Measurements from ENCODE around the gene TRIM56.
A peak's percentile ranks its signal among the peaks of the same experiment; 100 is the strongest.
"Not testable (repeated sequence)": the region's sequence is repeated elsewhere in the genome, so short reads cannot be mapped to it uniquely, and the experiment has no call there.

Gene TRIM56, protein sequence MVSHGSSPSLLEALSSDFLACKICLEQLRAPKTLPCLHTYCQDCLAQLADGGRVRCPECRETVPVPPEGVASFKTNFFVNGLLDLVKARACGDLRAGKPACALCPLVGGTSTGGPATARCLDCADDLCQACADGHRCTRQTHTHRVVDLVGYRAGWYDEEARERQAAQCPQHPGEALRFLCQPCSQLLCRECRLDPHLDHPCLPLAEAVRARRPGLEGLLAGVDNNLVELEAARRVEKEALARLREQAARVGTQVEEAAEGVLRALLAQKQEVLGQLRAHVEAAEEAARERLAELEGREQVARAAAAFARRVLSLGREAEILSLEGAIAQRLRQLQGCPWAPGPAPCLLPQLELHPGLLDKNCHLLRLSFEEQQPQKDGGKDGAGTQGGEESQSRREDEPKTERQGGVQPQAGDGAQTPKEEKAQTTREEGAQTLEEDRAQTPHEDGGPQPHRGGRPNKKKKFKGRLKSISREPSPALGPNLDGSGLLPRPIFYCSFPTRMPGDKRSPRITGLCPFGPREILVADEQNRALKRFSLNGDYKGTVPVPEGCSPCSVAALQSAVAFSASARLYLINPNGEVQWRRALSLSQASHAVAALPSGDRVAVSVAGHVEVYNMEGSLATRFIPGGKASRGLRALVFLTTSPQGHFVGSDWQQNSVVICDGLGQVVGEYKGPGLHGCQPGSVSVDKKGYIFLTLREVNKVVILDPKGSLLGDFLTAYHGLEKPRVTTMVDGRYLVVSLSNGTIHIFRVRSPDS

DNA sequence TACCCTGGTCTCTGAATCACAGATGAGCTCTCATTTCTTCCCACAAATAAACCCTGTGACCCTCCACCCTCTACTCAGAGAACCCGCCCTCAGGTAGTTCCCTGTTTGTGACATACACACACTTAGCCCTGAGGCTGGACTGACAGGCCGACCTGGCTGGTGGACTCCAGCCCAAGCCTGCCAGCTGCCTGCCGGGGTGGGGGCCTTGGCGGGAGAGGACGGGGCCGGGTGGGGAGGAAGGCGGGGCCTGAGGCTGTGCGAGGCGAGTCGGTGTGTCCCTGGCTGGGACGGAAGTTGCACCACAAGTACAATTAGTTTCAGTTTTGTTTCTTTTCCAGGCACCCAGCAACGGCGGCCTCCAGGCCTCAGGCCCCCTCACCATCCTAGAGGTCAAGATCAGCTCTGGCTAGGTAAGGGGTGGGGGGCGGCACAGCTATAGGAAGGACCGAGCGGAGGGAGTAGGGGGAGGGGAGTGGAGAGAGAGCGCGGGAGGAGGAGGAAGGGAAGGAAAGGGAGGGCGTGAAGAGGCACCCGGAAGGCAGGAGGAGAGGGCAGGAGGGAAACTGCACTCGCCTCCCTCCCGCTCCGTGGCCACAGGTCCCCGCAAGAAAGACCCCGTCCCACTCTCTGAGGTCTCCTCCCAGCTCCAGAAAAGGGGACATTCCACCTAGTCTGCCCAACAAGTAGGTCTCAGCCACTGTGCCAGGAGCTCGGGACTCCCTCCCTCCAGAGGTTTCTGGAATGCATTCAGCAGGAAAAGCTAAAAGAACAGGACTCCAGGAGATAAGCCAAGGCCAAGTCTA is at the start of gene TRIM56:
Gene TRIM56 (plus strand): TSS at position 320 of the 803 bp plus-strand sequence. CDS start 1,832 bp downstream, outside the sequence.
- peak; percentile 32 to 73 (median 54) for DNase-seq (ENCODE audit: low read depth in 4 of 4, low spot score in 1 of 4)

DNA sequence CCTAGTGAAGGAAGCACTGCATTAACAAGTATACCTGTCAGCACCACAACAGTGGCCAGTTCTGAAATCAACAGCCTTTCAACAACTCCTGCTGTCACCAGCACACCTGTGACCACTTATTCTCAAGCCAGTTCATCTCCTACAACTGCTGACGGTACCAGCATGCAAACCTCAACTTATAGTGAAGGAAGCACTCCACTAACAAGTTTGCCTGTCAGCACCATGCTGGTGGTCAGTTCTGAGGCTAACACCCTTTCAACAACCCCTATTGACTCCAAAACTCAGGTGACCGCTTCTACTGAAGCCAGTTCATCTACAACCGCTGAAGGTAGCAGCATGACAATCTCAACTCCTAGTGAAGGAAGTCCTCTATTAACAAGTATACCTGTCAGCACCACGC is 49.3 kb upstream of the TRIM56 start:
- DNase-seq (ENCODE audit: low read depth in 4 of 4, low spot score in 1 of 4), result no peak

DNA sequence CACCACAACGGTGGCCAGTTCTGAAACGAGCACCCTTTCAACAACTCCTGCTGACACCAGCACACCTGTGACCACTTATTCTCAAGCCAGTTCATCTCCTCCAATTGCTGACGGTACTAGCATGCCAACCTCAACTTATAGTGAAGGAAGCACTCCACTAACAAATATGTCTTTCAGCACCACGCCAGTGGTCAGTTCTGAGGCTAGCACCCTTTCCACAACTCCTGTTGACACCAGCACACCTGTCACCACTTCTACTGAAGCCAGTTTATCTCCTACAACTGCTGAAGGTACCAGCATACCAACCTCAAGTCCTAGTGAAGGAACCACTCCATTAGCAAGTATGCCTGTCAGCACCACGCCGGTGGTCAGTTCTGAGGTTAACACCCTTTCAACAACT is 44.0 kb upstream of the TRIM56 start:
- DNase-seq (ENCODE audit: low read depth in 4 of 4, low spot score in 1 of 4), result not testable (repeated sequence)

DNA sequence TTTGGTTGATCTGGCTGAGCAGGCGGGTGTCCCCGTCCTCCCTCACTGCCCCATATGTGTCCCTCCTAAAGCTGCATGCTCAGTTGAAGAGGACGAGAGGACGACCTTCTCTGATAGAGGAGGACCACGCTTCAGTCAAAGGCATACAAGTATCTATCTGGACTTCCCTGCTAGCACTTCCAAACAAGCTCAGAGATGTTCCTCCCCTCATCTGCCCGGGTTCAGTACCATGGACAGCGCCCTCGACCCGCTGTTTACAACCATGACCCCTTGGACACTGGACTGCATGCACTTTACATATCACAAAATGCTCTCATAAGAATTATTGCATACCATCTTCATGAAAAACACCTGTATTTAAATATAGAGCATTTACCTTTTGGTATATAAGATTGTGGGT is 26.9 kb upstream of the TRIM56 start:
- DNase-seq (ENCODE audit: low read depth in 4 of 4, low spot score in 1 of 4), result peak; percentile 10 to 28 (median 26)

DNA sequence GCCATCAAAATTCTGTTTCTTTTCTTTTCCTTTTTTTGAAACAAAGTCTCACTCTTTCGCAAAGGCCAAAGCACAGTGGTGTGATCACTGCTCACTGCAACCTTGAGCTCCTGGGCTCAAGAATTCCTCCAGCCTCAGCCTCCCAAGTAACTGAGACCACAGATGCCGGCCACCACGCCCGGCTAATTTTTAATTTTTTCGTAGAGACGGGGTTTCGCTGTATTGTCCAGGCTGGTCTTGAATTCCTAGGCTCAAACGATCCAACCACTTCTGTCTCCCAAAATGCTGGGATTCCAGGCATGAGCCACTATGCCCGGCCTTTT is 25.7 kb upstream of the TRIM56 start:
- DNase-seq (ENCODE audit: low read depth in 4 of 4, low spot score in 1 of 4), result no peak

DNA sequence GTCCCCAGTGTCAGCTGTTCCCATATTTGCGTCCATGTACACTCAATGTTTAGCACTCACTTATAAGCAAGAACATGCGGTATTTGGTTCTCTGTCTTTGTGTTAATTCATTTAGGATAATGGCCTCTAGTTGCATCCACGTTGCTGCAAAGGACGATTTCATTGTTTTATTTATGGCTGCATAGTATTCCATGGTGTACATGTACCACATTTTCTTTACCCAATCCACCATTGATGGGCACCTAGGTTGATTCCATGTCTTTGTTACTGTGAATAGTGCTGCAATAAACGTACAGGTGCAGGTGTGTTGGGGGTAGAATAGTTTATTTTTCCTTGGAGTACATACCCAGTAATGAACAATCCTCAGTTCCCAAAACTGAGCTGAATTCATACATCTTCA is 24.3 kb upstream of the TRIM56 start:
- no peak for DNase-seq (ENCODE audit: low read depth in 4 of 4, low spot score in 1 of 4)

DNA sequence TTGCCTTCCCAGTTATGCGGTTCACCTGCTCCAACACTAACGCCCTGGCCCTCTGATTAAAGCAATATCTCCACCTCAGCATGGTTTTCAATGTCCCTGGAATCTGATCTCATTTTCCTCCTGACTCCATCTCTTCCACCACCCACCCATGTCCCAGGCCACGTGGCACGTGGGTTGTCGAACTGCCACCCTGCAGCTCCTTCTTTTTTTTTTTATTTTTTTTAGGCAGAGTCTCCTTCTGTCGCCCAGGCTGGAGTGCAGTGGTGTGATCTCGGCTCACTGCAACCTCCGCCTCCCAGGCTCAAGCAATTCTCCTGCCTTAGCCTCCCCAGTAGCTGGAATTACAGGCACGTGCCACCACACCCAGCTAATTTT is 21.1 kb upstream of the TRIM56 start:
- DNase-seq (ENCODE audit: low read depth in 4 of 4, low spot score in 1 of 4), result not testable (repeated sequence)

DNA sequence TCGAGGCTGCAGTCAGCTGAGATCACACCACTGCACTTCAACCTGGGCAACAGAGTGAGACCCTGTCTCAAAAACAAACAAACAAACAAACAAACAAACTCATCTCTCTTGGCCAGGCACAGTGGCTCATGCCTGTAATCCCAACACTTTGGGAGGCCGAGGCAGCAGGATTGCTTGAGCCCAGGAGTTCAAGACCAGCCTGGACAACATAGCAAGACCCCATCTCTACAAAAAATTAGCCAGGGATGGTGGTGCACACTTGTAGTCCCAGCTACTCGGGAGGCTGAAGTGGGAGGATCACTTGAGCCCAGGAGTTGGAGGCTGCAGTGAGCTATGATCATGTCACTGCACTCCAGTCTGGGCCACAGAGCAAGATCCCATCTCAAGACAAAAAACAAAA is 20.1 kb upstream of the TRIM56 start:
- not testable (repeated sequence) for DNase-seq (ENCODE audit: low read depth in 4 of 4, low spot score in 1 of 4)

DNA sequence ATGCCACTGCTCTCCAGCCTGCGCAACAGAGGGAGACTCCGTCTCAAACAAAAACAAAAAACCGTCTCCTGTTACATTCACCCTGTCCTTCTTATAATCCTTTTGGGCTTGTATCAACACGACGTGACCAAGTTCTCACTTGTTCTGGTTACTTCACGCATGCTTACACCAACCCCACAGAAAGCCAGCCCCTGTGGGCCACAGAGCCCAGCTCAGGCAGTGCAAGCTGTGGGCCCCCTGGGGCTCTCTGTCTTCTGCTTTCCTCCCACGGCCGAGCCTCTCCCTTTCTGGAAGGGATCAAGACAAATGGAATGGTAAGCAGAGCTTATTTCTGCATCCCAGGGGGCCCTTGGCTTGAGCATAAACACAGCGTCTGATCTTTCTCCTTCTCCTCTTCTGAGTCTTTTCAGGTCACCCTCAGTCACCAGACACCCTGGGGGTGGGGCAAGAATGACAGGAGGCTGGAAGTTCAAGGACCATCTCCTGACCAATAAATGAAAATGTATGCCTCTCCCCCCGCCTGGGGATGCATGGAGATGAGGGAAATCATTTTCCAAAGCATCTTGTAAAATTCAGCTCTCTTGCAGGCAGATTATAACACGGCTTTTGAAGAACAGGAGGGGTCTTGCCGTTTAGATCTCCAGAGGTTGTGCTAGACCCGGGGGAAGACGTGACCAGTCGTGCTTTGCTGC is 19.0 kb upstream of the TRIM56 start:
- no peak for DNase-seq (ENCODE audit: low read depth in 4 of 4, low spot score in 1 of 4)

DNA sequence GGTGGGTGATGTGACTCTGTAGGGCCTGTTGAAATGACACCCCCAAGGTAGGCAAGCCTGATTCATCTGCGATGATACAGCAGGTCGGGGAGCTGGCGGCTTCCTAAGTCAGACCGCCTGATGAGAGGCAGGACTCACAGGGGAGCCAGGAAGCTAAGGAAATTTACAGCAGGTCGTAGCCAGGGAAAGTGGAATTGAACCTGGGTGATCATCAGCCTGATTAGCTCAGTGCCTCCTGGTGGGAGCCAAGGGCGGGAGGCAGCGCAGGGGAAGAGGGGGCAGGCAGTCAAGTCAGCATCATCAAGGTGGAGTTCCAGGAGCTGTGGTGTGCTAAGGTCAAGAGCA is 18.5 kb upstream of the TRIM56 start:
- DNase-seq (ENCODE audit: low read depth in 4 of 4, low spot score in 1 of 4), result no peak

DNA sequence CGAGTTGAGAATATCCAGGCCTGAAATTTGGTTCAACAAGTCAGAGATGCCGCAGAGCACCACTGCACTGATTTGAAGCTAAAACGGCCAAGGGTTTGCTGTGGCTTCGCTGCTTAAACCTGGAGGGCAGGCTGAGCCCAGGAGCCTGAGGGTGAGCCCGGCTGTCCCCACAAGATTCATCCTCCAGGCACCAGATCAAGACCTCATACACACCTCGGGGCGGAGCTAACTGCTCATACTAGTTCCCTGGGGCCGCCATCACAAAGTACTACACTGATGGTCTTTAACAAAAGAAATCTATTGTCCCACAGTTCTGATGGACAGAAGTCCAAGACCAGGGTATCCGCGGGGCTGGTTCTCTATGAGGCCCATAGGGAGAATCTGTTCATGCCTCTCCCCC is 16.9 kb upstream of the TRIM56 start:
- DNase-seq (ENCODE audit: low read depth in 4 of 4, low spot score in 1 of 4), result no peak

DNA sequence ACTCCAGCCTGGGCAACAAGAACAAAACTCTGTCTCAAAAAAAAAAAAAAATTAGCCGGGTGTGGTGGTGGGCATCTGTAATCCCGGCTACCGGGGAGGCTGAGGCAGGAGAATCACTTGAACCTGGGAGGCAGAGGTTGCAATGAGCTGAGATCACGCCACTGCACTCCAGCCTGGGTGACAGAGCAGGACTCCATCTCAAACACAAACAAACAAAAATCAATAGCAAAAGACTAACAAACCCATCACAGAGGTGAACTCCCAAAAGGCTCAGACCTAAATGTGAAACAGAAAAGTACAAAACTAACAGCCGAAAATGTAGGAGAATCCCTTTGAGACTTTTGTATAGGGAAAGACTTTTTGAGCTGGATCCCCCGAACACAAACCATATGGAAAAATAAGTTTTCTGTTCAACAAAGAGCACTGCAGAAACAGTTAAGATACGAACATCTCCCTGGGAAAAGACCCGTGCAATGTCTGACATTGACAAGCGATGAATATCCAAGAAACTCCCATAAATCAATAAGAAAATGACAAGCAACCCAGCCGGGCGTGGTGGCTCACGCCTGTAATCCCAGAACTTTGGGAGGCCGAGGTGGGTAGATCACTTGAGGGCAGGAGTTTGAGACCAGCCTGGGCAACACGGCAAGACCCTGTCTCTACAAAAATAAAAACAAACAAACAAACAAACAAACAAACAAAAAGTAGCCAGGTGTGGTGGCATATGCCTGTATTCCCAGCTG is 13.7 kb upstream of the TRIM56 start:
- not testable (repeated sequence) for DNase-seq (ENCODE audit: low read depth in 4 of 4, low spot score in 1 of 4)

DNA sequence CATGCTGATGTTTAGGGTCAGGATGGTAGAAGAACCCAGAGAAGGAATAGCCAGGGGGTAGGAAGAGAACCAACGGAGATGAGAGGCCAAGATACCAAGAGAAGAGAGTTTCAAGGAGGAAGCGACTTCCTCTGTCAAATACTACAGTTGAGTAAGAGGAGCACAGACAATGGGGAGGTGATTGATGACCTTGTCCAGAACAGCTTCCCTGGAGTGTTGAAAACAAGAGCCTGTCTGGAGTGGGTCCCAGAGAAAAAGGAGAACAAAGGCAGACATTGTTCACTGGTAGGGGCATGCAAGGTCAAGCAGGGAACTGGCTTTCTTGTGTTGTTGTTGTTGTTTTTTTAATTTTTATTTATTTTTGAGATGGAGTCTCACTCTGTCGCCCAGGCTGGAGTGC is 9.6 kb upstream of the TRIM56 start:
- no peak for DNase-seq (ENCODE audit: low read depth in 4 of 4, low spot score in 1 of 4)

DNA sequence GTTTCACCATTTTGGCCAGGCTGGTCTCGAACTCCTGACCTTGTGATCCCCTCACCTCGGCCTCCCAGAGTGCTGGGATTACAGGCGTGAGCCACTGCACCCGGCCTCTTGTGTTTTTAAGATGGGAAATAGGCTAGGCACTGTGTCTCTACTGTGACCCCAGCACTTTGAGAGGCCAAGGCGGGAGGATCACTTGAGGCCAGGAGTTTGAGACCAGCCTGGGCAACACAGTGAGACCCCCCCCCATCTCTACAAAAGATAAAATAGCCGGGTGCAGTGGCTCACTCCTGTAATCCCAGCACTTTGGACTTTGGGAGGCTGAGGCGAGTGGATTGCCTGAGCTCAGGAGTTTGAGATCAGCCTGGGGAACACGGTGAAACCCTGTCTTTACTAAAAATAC is 9.1 kb upstream of the TRIM56 start:
- DNase-seq (ENCODE audit: low read depth in 4 of 4, low spot score in 1 of 4), result not testable (repeated sequence)

DNA sequence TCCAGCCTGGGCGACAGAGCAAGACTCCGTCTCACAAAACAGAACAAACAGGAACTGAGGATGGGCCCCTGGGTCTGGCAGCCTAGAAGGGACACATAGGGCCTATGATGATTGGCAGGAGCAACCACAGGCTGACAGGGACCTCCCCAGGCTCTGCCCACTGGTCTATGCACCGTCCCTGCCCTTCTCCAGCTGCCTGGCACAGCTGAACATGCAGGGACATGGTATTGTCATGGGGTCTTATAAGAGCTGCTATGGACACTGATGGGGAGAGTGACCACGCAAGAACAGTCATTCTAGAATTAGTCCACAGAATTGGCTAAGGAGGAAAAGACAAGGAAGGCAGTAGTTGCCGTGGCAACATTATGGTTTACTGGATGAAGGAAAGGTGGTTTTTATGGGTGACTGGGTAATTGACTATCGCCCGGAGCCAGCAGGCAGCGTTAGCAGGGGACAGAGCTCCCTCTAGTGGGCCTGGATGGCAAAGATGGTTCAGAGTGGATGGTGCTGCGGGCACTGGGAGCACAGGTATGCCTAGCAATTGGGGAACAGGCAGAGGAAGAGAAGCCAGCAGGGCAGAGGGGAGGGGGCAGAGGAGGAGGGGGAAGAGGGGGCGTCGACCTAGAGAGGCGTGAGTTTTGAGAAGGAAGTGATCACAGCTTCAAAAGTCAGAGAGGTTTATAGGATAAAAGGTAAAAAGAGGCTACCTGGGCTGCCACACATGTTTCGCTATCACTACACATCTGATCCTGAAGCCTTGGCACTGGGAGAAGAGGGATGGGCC is 7.8 kb upstream of the TRIM56 start:
- DNase-seq (ENCODE audit: low read depth in 4 of 4, low spot score in 1 of 4), result peak; percentile 65 to 83 (median 74)

DNA sequence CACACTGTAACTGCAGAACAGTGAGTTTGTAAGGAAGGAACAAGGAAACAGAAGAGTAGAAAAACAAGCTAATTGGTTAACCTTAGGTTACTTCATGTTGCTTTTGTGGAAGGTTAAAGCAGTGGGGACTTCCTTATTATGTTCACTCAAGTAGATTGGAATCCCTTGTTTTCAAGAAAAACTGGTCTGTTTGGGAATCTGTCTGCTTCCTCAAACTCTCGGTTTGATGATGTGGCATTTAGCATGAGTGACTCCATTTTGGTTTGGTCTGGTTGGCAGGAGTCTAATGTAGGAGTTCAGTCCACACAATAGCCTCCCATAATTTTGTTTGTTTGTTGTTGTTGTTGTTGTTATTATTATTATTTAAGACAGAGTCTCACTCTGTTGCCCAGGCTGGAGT is 3.8 kb upstream of the TRIM56 start:
- DNase-seq (ENCODE audit: low read depth in 4 of 4, low spot score in 1 of 4), result no peak

DNA sequence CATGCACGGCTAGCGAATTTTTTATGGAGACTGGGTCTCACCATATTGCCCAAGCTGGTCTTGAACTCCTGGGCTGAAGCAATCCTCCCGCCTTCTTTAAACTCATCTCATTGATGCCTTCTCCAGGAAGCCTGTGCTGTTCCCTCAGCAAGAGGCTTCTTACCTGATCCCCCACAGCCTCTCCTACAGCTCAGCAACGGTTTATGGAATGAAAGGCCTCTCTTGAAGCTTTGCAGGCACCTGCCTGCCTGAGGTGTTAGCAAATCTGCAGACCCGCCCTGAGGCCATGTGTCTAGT is 468 bp upstream of the TRIM56 start:
- no peak for DNase-seq (ENCODE audit: low read depth in 4 of 4, low spot score in 1 of 4)

DNA sequence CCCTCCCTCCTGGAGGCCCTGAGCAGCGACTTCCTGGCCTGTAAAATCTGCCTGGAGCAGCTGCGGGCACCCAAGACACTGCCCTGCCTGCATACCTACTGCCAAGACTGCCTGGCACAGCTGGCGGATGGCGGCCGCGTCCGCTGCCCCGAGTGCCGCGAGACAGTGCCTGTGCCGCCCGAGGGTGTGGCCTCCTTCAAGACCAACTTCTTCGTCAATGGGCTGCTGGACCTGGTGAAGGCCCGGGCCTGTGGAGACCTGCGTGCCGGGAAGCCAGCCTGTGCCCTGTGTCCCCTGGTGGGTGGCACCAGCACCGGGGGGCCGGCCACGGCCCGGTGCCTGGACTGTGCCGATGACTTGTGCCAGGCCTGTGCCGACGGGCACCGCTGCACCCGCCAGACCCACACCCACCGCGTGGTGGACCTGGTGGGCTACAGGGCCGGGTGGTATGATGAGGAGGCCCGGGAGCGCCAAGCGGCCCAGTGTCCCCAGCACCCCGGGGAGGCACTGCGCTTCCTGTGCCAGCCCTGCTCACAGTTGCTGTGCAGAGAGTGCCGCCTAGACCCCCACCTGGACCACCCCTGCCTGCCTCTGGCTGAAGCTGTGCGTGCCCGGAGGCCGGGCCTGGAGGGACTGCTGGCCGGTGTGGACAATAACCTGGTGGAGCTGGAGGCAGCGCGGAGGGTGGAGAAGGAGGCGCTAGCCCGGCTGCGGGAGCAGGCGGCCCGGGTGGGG is 2.2 kb downstream of the TRIM56 start:
- DNase-seq (ENCODE audit: low read depth in 4 of 4, low spot score in 1 of 4), result no peak

DNA sequence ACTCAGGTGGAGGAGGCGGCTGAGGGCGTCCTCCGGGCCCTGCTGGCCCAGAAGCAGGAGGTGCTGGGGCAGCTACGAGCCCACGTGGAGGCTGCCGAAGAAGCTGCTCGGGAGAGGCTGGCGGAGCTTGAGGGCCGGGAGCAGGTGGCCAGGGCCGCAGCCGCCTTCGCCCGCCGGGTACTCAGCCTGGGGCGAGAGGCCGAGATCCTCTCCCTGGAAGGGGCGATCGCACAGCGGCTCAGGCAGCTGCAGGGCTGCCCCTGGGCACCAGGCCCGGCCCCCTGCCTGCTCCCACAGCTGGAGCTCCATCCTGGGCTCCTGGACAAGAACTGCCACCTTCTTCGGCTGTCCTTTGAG is 2.8 kb downstream of the TRIM56 start:
- DNase-seq (ENCODE audit: low read depth in 4 of 4, low spot score in 1 of 4), result no peak
